HL-60/S4 (cell line): ENCODE measurements around the gene SGSM1.
"Not testable (repeated sequence)": the region's sequence is repeated elsewhere in the genome, so short reads cannot be mapped to it uniquely, and the experiment has no call there.

ENCODE experiments used
- in situ Hi-C: fragments of 300-500 bp; cut with MboI; formaldehyde crosslinking; loops from 2 replicates; pipeline ENCODE4 v1.14.3; 2022; ENCODE audit warnings: low sequenced_read_pairs

SGSM1 gene

DNA sequence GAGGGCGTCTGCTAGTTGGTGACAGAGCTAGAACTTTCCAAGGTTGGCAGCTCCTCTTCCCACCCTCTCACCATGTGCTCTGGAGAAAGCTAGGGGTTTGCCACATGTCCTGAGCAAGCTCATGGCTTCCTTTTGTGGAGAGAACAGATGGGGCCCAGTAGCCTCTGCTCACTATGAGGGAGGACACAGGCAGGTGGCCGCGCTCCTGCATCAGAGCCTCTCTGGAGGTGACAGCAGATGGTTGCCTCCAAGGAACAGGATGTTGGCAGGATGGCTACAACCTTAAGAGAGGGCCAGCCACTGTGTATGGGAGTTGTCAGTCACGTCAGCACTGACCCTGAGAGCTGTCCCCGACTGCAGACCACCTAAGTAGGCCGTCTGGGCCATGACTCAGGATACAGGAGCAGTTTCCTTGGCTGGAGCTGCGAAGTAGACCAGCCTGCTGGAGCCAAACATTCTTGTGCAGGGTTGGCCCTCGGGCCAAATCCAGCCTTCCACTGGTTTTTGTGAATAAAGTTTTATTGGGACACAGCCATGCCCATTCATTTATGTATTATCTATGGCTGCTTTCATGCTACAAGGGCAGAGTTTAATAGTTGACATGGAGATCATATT, 28.0 kb downstream of the SGSM1 start:
- in situ Hi-C loops: no loop called here

DNA sequence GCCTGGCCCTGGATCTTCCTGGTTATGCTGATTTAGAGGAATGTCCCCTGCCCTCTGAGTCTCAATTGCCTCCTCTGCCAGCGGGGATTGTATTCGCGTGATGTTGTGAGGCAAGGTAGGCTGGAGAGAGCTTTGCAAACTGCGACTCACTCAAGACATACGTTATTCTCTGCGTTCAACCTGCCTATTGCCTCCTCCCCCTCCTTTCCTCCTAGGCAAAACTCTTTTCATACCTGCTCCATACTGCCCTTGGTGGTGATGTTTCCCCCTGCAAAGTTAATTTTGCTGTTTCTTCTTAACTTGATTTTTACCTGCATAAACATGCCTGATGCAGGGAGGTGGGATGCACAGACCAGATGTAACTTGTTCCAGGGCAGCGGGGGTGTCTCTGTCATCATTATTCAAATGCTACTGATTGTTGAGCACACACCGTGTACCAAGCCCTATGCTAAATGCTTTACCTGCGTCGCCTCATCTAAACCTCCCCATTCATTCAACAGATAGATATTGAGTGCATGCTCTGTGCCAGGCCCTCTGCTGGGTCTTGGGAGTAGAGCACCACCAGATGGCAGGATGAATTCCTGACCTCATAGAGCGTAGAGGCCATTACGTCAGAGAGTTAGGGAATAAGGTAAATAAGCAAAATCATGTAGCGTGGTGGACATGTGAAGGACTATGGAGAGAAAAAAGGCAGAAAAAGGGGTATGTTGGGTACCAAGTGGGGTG, 29.0 kb downstream of the SGSM1 start:
- in situ Hi-C loops: no loop called here

DNA sequence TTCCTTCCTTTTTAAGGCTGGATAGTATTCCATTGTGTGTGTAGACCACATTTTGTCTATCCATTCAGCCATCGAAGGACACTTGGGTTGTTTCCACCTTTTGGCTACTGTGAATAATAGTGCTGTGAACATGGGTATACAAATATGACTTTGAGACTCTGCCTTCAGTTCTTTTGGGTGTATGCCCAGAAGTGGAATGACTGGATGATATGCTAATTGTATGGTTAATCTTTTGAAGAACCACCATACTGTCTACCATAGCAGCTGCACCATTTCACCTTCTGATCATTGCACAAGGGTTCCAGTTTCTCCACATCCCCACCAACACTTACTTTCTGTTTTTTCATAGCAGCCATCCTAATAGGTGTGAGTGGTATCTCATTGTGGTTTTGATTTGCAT, 30.3 kb downstream of the SGSM1 start:
- in situ Hi-C loops: no loop called here

DNA sequence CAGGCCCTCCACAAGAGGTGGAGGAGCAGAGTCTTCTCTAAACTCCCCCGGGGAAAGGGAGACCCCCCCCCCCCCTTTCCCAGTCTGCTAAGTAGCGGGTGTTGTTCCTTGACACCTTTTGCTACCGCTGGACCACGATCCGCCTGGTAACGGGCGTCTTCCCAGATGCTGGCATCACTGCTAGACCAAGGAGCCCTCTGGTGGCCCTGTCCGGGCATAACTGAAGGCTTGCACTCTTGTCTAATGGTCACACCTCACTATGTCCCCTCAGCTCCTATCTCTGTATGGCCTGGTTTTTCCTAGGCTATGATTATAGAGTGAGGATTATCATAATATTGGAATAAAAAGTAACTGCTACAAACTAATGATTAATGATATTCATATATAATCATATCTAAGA, 31.5 kb downstream of the SGSM1 start:
- in situ Hi-C loops: not testable (repeated sequence)

DNA sequence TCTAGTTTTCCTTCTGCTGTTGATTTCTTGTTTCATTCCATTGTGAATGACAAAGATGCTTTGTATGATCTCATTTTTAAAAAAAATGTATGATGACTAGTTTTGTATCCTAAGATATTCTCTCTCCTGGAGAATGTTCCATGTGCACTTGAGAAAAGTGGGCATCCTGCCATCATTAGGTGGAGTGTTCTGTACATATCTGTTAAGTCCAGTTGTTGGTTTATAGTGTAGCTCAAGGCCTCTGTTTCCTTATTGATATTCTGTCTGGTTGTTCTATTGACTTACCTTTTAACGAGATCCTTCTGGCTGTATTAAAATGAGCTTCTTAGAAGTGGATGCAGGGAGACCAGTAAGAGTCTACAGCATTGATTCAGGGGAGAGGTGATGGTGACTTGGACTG, 35.2 kb downstream of the SGSM1 start:
- in situ Hi-C loops: no loop called here

DNA sequence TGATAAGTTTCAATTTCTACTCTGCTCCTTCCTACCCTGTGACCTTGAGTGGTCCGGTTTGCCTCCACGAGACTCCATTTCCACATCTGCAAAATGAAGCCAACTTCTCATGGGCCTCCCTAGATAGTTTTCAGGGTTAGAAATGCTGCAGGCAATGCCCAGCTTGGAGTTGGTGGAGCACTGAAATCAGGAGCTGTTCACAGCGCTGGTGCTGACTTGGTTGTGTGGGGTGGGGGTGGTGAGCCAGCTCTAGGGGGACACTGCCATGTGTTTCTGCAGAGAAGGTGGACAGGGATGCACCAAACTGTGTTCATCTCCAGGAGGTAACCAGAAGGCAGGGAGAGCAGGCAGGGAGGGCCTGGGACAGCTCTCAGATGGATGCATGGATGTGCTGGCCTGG, 37.0 kb downstream of the SGSM1 start:
- in situ Hi-C loops: no loop called here

DNA sequence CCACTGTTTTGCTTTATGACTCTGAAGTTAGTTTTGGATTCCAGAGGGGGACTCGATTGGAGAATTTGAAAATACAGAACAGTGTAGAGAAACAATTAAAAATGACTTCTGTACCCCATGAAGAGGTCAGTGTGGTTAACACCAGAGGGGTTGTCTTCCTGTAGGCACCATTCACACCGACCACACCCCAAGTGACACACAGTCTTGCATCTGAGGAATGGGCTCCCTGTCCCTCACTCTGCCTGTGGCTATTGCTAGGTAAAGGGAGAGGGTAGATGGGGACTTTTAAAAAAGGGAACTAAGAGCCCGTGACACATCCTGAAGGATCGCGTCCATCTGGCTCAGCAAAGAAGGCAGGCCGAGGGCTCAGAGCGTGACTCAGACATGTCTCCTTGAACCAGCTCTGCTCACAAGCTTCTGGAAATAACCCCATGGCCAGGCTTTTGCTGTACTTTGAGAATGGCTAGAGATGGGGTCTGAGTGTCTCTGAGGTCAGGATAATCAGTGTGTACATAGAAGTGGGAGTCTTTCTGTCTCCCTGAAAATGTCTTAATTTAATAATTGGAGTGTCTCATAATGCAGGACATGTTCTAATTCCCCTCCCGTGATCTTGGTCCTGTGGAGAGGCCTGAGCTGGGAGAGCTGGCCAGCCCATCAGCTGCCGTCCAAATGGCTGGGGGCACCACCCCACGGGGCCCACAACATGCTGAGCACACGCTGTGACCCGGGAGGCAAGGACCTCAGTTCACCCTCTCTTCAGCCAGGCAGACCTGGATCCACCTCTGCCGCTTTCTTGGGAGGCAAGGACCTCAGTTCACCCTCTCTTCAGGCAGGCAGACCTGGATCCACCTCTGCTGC, 39.3 kb downstream of the SGSM1 start:
- in situ Hi-C loops: no loop called here

DNA sequence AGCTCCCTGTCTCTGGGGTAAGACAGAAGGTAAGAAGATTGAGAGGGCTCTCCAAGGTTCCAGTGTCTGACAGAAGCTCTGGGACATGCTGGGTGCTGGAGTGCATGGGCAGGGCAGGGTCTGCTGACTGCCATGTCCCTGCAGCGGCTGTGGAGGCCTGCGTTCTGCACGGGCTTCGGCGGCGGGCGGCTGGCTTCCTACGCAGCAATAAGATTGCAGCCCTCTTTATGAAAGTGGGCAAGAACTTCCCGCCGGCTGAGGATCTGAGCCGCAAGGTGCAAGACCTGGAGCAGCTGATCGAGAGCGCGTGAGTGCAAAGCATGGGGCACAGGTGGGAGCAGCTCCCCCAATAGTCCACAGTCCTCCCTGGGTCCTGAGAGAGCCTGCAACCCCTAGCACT, 41.5 kb downstream of the SGSM1 start:
- in situ Hi-C loops: no loop called here

DNA sequence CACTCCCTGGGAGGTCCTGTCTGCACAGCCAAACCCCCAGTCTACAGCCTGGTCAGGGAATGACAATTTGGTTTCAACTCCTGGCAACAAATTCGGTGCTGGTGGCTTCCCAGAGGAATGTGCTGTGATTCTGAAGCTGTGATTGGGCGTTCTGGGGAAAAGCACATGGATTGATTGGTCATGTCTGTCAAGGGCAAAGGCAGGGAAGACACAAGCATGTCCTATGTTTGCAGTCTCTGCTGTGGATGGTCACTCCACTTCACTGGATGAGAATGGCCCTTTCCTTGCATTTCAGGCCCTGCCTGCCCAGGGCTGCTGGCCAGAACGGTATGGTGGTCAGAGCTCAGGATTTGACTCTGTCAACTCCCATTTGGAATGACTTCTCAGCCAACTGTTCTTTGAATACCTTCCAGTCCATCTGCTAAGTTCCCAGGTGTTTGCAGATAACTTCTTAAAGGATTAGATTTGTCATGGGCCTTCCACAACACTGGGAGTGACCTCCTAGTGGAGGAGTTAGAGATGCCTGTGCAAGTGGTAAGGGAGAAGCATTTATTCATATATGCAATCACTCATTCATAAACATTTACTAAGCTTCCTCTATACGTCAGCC, 42.7 kb downstream of the SGSM1 start:
- in situ Hi-C loops: no loop called here

DNA sequence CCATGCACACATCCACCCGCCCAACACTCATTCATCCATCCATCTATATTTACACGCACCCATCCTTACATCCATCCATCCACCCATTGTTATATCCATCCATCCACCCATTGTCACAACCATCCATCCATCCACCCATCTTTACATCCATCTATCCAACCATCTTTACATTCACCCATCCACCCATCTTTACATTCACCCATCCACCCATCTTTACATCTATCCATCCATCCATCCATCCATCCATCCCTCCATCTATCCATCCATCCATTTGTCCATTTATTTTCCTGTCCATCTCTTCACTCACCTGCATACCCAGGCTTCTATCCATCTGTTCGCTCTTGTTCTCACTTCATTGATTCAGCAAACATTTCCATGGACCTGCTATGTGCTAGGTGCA, 49.8 kb downstream of the SGSM1 start:
- in situ Hi-C loops: no loop called here

DNA sequence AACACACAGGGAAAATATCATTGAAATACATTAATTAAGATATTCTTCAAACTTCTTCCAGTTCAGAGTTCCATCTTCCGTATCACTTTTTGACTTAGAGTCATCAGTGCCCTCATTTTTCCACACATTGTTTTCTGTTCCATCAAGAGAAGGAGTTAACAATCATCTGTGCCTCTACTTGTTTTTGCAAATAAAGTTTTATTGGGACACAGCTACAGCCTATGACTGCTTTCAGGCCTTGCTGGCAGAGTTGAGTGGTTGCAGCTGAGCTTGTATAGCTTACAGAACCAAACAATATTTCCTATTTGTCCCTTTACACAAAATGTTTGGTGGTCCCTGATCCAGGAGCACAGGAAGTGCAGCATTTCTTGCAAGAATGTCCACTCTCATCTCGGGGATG, 51.6 kb downstream of the SGSM1 start:
- in situ Hi-C loops: no loop called here

DNA sequence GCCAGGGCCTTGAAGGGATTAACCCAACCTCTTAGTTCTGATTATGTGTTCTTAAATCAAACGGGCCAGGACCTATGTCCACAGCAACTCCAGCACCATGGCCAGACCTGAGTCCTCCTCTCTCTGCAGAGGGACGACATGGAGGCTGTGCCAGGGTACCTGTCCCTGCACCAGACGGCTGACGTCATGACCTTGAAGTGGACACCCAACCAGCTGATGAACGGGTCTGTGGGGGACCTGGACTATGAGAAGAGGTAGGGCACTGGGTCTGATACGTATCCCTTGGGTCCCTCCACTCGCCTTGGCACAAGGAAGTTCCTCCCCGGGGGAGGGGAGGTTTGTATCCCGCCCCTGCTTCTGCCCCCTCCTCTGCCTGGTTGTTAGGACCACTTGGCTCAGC, 53.6 kb downstream of the SGSM1 start:
- in situ Hi-C loops: no loop called here

DNA sequence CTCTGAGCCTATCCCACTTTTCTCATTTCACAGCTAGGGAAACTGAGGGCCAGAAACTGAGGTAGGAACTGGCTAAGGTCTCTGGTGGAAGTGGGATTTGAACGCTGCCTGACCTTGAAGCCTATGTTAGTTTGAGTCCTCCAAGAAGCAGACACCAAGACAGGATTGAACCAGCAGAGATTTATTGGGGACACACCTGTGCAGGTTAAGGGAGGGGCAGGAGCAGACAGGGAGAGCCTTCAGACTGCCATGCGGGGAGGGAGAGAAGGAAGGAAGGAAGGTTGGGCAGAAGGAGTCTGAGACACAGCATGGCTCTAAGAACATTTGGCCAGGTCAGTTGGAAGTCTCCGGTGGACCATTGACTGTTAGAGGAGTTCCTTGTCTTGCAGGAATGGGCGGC, 59.5 kb downstream of the SGSM1 start:
- in situ Hi-C loops: no loop called here

DNA sequence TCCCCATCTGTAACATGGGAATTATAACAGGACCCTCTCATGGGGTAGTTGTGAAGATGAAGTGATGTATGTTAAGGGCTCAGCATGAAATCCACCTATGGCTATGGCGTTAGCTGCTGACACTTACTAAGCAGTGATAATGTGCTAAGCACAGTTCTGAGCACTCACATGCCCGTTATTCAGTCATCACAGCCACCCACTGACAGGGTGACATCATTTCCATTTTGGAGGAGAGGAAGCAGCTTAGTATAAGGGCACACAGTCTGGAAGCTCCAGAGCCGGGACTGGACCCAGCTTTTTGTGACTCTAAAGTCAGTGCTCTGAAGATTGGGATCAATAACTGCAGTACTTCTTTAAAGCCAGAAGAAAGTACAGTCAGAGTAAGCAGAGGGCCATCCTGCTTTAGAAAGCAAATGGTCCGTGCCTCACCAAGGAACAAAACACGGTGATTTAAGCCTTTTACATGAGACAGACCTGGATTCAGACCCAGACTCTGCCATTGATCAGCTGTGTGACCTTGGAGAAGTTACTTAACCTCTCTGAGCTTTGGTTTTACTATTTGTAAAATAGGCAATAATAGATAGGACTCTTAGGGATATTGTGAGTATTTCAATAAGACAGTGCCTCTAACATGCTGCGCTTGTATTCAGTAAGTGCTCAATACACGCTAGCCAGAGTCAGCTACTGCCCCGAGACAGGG, 61.5 kb downstream of the SGSM1 start:
- in situ Hi-C loops: no loop called here

DNA sequence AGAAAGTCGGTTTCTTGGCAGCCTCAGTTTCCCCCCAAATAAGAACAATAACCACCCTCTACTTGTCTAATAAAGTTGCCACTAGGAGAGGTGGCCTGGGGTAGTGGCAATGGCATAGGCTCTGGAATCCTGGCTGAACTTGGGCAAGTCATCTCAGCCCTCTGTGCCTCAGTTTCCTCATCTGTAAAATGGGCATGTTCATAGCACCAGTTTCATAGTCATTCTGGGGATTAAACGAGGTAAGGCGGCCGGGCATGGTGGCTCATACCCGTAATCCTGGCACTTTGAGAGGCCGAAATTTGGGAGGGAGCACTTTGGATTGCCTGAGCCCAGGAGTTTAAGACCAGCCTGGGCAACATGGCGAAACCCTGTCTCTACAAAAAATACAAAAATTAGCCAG, 63.0 kb downstream of the SGSM1 start:
- in situ Hi-C loops: no loop called here

DNA sequence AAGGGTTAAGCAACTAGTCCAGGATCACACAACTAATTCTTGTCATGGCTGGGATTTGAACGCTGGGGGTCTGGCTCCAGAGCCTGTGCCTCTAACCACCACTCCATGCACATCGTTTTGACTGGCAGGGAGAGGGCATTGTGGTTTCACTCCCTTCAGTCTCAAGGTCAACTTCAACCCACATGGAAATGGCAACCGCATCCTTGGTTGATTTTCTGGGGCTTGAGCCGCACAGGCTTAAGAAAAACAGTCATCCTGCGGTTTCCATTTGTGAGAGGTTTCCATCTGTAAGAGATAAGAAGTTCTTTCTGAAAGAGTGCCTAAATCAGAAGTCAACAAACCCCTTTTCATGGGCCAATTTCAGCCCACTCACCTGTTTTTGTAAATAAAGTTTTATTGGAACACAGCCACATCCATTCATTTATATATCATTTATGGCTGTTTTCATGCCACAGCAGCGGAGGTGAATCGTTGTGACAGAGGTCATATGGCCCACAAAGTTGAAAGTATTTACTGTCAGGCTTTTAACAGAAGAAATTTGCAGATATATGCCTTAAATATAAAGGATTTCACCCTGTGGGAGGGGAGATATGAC, 65.7 kb downstream of the SGSM1 start:
- in situ Hi-C loops: no loop called here

DNA sequence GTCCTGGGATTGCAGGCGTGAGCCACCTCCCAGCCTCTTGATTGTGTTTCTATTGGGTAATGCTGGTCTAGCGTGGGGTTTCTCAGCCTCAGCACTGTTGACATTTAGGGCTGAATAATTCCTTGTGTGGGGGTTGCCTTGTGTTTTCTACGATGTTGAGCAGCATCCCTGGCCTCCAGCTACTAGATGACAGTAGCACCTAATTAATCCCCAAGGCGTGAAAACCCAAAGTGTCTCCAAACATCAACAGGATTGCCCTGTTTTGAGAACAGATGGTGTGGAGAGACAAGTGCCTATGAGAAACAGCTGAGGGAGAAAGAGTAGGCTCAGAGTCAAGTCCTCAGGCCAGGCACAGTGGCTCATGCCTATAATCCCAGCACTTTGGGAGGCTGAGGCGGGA, 67.2 kb downstream of the SGSM1 start:
- in situ Hi-C loops: no loop called here

DNA sequence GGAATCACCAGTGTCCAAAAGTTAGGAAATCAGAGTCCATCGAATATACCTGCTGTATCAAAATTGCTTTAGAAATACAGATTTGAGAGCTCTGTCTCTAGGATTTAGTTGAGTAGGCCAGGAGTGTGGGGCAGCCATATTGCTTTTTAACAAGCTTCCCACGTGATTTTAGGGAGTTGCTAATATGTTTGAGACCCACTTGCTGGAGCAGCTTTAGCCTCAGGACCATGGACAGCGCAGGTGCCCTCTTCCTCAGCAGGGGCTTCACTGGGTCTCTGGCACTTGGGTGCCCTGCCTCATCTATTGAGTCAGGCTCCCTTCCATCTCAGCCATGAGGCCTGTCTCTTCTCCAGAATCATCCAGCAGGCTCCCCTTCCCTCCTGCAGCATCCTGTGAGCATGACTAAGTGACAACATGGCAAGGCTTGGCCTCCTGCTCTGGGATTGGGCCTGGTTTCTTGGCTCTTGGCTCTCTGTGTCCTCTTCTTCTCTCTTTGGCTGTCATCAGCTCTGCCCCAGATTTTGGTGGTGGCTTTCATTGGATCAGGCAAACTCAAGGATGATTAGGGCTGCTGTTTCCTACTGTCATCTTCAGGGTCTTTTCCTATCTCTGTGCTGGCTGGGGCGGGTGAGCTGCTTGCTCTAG, 70.0 kb downstream of the SGSM1 start:
- in situ Hi-C loops: loop anchor here (25.0 kb wide), 1 partner anchor 664 kb away; no protein-coding TSS in a partner anchor

DNA sequence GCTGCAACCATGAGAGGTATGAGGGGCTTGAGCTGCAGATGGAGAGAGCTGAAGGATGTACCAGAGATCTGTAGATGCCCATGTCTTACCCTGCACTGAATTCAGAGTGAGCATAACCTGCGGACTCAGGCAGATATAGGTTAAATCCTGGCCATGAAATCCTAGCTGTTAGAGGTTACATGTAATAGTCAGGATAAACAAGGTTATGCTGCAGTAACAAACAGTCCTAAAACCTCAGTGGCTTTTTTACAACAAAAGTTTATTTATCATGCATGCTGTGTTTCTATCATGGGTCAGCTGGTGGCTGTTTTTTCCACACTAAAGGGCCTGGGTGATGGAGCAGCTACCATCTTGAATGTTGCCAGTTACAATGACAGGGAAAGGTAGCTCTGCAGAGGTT, 70.7 kb downstream of the SGSM1 start:
- in situ Hi-C loops: loop anchor here (25.0 kb wide), 1 partner anchor 664 kb away; no protein-coding TSS in a partner anchor

DNA sequence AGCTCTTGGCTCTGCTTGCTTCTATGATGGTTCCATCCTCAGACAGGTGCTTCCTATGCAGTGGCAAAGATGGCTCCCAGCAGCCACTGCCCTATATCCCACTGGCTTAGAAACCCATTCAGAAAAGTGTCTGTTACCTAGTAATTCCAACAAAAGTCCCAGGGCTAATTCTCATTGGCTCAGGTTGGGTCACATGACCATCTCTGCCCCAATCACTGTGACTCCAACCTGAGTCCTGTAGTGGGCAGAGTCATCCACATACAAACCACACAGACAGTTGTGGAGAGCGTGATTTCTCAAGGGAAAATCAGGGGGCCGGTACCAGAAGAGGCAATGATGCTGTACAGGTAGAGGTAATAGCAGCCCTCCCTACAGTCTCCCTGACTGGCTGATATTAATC, 73.0 kb downstream of the SGSM1 start:
- in situ Hi-C loops: loop anchor here (25.0 kb wide), 1 partner anchor 667 kb away; no protein-coding TSS in a partner anchor
